PC-3 (cell line): Measurements from ENCODE around the gene IVNS1ABP.

Experiments used
- CTCF ChIP-seq: fragments of 300-600 bp; sonication (generic); conservative IDR thresholded peaks from 2 replicates; pipeline ENCODE4 v1.5.1; 2017; ENCODE audit warnings: antibody characterized with exemption, low read depth, mild to moderate bottlenecking, low read length
- EZH2 ChIP-seq: fragments of 300-600 bp; sonication (generic); IDR thresholded peaks from one replicate; pipeline ENCODE4 v1.6.1; 2017; ENCODE audit warnings: antibody characterized with exemption, mild to moderate bottlenecking, low read length; ENCODE audit not compliant: unreplicated experiment
- EZH2phosphoT487 ChIP-seq: fragments of 300-600 bp; sonication (generic); IDR thresholded peaks from 2 replicates; pipeline ENCODE4 v1.6.1; 2018; ENCODE audit warnings: mild to moderate bottlenecking, antibody characterized with exemption, low read length, borderline replicate concordance

DNA sequence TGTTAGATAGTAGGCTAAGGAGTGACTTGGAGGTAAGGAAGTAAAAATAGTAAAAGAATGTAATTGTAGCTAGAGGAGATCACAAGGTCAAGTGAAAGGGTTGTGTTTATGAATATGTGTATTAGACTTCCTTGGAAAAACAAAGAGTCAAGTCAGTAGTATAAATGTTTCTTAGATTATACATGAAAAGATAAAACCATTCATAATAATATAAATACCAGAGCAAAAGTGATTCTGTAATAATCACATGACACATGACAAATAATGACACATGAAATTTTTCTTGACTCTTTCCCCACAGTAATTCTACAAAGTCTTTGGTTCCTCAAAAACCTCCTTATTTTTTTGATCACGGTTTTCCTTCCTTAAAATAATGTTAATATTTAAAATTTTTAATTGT lies 56.4 kb downstream of the IVNS1ABP start:
- TF ChIP-seq CTCF (no peak), EZH2 (no peak), EZH2phosphoT487 (no peak)
